Measurements from ENCODE around the gene ELP4. TPM values are rescaled to one million over a fixed set of nuclear protein-coding genes. Genes with fewer than 3 reads are reported as not detected.

The ELP4 gene
- total RNA-seq, 1 donor, result 17.7 TPM

DNA sequence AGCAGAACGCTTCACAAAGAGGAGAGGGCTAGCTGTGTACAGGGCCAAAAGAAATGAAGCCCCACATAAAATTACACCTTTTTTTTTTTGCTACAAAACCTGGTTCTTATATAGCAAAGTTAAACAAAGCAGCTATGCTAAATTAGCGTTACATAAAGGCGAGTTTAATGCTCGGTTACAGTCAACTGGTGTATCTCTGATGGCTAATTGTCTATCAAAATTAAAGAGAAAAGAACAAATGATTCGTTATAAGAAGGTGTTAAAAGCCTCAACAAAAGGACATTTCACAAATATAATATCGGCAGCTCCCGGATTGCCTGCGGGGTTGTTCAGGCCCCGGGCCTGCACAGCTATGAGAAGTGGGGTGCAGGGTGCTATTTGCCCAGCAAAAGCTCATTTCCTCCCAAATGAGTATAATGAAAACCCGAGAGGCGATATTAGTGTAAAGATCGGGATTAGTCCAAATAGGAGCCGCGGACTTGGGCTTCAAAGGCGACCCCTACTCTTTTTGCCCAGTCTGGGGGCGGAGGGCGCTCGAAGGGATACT is 314.8 kb downstream of the ELP4 start:
- peaks cover 3% of the 10 kb centered on the region for H3K4me1 ChIP-seq (ENCODE audit: insufficient read depth, low read length)
- no peaks in the 10 kb centered on the region for H3K9me3 ChIP-seq (ENCODE audit: low read depth, low read length)
- no peak overlapping the region for H3K4me3 ChIP-seq (ENCODE audit: low read length)
- peaks cover 99% of the 10 kb centered on the region for H3K27me3 ChIP-seq (ENCODE audit: insufficient read depth, low read length)

DNA sequence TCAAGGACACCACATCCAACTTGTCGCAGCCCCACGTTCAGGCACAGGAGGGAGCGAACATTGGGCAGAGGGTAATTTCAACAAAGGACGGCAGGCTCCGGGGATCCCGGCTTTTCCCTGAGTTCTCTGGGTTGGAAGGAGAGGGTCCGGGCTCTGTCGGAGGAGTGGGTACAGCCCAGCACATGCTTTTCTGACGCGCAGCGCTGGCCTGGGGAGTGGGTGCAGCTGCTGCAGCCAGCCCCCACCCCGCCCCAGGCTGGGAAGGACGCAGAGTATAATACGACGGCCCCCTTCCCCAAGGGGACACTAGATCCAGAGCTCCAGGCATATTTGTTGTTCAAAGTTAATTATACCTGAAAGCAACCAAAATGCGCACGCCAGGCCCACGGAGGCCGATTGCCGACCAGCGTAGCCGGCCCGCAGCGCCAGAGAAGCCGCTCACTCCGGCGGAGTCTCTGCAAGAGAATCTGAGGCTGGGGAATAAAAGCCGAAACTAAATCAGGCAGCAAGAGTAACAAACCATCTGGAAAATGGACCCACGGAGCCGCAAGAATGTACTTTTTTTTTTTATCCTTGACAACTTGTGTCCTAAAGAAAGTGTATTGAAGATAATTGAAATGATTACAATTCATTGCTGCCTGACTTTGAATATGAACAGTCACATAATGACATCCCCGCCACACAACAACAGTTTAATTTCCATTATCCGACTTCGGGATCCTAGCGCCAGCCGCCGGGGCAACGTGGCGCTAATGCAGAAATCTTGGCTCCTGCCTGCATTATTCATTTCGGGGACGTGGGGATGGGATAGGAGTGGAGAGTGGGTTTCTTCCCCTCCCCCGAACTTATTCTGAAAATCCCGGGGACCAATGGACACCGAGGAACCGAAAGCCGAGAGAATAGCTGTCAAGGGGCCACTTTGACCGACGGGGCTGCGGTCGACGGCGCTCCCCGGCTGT is 315.6 kb downstream of the ELP4 start:
- no peaks in the 10 kb centered on the region for H3K9me3 ChIP-seq (ENCODE audit: low read depth, low read length)
- peaks cover 99% of the 10 kb centered on the region for H3K27me3 ChIP-seq (ENCODE audit: insufficient read depth, low read length)
- no peak overlapping the region for H3K4me3 ChIP-seq (ENCODE audit: low read length)
- peaks cover 3% of the 10 kb centered on the region for H3K4me1 ChIP-seq (ENCODE audit: insufficient read depth, low read length)

GRCh38 chr11:31825838-31826484 is 316.4 kb downstream of the ELP4 start:
- H3K27me3 ChIP-seq (ENCODE audit: insufficient read depth, low read length), result peaks cover 99% of the 10 kb centered on the region
- no peaks in the 10 kb centered on the region for H3K9me3 ChIP-seq (ENCODE audit: low read depth, low read length)
- H3K4me3 ChIP-seq (ENCODE audit: low read length), result no peak overlapping the region
- H3K4me1 ChIP-seq (ENCODE audit: insufficient read depth, low read length), result peaks cover 3% of the 10 kb centered on the region

DNA sequence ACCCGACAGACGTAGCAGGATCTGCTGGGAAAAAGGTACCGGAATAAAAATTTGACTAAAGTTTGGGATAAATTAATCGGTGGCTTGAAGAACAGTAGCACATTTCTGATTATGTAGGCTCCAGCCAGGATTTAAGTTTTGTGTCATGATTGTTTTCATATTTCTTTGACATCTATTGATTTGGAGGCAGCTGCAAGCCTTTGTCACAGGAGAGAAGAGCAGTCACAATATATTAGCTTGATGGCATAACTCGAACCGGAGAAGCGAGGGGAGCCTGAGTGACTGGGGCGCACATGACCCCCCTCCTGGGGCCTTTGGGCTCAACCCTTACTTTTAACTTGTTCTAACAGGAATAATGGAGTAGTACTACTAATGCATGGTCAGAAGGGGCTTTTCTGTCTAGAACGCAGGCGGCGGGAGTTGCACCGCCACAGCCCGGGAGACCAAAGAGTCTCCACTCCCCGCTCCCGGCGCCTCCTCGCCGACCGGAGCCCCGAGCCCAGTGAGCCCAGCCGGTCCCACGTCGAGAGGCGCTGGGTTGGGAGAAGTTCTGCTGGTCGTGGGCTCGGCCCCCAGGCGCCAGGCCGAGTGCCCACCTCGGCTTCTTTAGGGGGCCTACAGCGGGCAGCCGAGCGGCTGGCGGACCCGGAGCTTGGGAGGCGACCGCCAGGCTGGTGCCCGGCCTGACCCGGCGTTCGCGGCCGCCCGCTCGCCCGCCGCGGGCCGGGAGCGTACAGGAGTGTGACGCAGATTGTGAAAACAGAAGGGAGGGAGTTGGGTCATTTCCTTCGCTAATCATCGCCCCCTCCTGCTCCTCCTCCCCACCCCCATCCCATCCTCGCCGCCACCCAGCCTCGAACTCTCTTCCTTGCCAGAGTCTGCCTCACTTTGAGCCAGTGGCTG is 317.2 kb downstream of the ELP4 start:
- Histone ChIP-seq H3K27me3 (ENCODE audit: insufficient read depth, low read length) (peaks cover 99% of the 10 kb centered on the region), H3K4me1 (ENCODE audit: insufficient read depth, low read length) (peaks cover 3% of the 10 kb centered on the region), H3K4me3 (ENCODE audit: low read length) (no peak overlapping the region), H3K9me3 (ENCODE audit: low read depth, low read length) (no peaks in the 10 kb centered on the region)

DNA sequence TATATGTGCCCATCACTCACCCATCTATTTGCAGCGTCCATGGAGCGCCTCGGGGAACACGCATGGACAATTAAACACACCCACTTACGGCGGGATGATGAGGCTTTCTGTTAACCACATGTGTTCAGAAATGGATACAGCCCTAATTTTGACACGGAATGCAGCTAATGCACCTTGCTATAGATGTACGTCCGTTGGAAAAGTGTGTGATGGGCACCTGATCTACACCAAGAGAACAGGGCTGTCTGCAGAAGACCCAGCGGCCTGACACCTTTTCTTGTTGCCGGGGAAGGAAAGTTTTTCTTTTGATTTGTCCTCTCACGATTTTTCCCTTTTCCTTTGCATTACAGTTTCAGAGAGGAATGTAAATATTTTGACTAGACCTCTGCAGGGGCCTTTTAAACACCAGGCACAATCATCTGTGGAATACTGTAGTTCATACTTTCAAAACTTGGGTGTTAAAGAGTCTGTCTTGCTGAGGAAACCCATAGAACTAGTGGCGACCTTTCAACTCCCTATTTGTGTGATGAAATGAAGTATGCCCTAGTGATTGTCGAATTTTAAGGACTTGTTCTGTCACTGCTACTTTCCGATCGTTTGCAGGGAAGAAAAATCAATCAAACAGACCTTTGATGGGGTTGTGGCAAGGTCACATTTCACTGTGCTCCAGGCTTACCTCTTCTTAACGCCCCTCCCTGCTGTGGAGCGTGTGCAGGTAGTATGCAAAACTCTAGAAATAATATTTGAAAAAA is 318.1 kb downstream of the ELP4 start:
- no peaks in the 10 kb centered on the region for H3K9me3 ChIP-seq (ENCODE audit: low read depth, low read length)
- H3K4me3 ChIP-seq (ENCODE audit: low read length), result no peak overlapping the region
- peaks cover 3% of the 10 kb centered on the region for H3K4me1 ChIP-seq (ENCODE audit: insufficient read depth, low read length)
- H3K27me3 ChIP-seq (ENCODE audit: insufficient read depth, low read length), result peaks cover 99% of the 10 kb centered on the region

GRCh38 chr11:31828217-31828616 is 318.6 kb downstream of the ELP4 start:
- Histone ChIP-seq H3K4me1 (ENCODE audit: insufficient read depth, low read length) (peaks cover 3% of the 10 kb centered on the region), H3K4me3 (ENCODE audit: low read length) (no peak overlapping the region), H3K9me3 (ENCODE audit: low read depth, low read length) (no peaks in the 10 kb centered on the region), H3K27me3 (ENCODE audit: insufficient read depth, low read length) (peaks cover 99% of the 10 kb centered on the region)

- Histone ChIP-seq H3K9me3 (ENCODE audit: low read depth, low read length) (no peaks in the 10 kb centered on the region), H3K27me3 (ENCODE audit: insufficient read depth, low read length) (peaks cover 92% of the 10 kb centered on the region)
These were observed 320.8 kb downstream of the ELP4 start for GRCh38 chr11:31830406-31830805.

GRCh38 chr11:31834237-31834636 is 324.7 kb downstream of the ELP4 start:
- H3K27me3 ChIP-seq (ENCODE audit: insufficient read depth, low read length), result peaks cover 80% of the 10 kb centered on the region
- no peaks in the 10 kb centered on the region for H3K4me1 ChIP-seq (ENCODE audit: insufficient read depth, low read length)
- H3K4me3 ChIP-seq (ENCODE audit: low read length), result no peak overlapping the region
- H3K9me3 ChIP-seq (ENCODE audit: low read depth, low read length), result no peaks in the 10 kb centered on the region

More at GRCh38 chr11:31830406-31830805, 320.8 kb downstream of the ELP4 start:
- Histone ChIP-seq H3K4me3 (ENCODE audit: low read length) (no peak overlapping the region), H3K4me1 (ENCODE audit: insufficient read depth, low read length) (peaks cover 3% of the 10 kb centered on the region)

Other genes starting within 250 kb of the ELP4 start
- gene DCDC1, start 140.0 kb upstream of the ELP4 start, total RNA-seq, result 0.21 TPM
- 9.8 TPM for gene DNAJC24, start 139.9 kb upstream of the ELP4 start, total RNA-seq
- 11.6 TPM for gene IMMP1L, start 145 bp upstream of the ELP4 start, total RNA-seq

Data from mononuclear cell (primary cell).